ENCODE data around the gene MTIF2.
"Not testable (repeated sequence)": the region's sequence is repeated elsewhere in the genome, so short reads cannot be mapped to it uniquely, and the experiment has no call there.

The MTIF2 gene

DNA sequence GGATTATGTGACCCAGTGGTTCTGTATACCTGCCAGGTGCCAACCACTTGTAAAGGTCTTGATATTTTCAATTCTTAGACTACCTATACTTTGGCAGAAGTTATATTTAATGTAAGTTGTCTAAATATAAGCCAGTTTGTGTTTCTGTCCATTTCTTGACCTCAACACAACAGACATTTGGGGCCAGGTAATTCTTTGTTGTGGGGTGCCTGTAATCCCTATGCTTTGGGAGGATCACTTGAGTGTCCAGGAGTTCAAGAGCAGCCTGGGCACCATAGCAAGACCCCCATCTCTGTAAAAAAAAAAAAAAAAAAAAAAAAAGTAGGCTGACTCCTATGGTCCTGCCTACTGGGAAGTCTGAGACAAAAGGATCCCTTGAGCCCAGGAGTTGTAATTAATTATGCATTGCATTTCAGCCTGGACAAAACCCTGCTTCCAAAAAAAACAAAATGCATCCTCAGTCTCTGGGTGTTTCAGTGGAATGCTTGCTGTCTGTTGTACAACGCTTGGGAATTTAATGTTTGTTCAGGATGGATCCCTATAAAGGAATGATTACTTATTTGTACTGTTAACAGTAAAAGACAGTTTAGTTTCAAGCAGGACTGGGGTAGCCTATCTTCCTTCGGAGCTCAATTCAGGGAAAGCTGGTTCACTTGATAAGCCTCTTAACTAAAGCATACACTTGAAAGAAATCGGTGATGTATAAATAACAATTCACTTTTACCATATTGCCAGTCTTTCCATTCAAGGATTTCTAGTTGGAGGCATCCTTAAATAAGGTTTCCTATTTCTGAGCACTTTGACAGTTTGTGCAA lies 33.1 kb downstream of the MTIF2 start:
- Histone ChIP-seq H3K36me3 (ENCODE audit: control insufficient read depth, insufficient read depth, low read length) (peaks cover 17% of the 10 kb centered on the region), H3K27me3 (ENCODE audit: control insufficient read depth, insufficient read depth, low read length) (no peaks in the 10 kb centered on the region), H3K27ac (ENCODE audit: low read depth, low read length) (no peak overlapping the region), H3K4me1 (ENCODE audit: control insufficient read depth, insufficient read depth, low read length) (peaks cover 12% of the 10 kb centered on the region), H3K4me3 (ENCODE audit: low read length) (no peak overlapping the region), H3K9ac (ENCODE audit: low read length) (no peak overlapping the region)

DNA sequence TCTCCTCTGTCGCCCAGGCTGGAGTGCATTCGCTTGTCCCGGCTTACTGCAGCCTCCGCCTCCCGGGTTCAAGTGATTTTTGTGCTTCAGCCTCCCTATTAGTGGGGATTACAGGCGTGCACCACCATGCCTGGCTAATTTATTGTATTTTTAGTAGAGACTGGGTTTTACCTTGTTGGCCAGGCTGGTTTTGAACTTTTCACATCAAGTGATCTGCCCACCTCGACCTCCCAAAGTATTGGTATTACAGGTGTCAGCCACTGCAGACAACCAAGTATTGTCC lies 35.4 kb downstream of the MTIF2 start:
- Histone ChIP-seq H3K27ac (ENCODE audit: low read depth, low read length) (peak overlapping the region; percentile 96), H3K9ac (ENCODE audit: low read length) (no peak overlapping the region), H3K36me3 (ENCODE audit: control insufficient read depth, insufficient read depth, low read length) (peaks cover 17% of the 10 kb centered on the region), H3K4me1 (ENCODE audit: control insufficient read depth, insufficient read depth, low read length) (peaks cover 12% of the 10 kb centered on the region), H3K4me3 (ENCODE audit: low read length) (peak overlapping the region; percentile 96), H3K27me3 (ENCODE audit: control insufficient read depth, insufficient read depth, low read length) (no peaks in the 10 kb centered on the region)

DNA sequence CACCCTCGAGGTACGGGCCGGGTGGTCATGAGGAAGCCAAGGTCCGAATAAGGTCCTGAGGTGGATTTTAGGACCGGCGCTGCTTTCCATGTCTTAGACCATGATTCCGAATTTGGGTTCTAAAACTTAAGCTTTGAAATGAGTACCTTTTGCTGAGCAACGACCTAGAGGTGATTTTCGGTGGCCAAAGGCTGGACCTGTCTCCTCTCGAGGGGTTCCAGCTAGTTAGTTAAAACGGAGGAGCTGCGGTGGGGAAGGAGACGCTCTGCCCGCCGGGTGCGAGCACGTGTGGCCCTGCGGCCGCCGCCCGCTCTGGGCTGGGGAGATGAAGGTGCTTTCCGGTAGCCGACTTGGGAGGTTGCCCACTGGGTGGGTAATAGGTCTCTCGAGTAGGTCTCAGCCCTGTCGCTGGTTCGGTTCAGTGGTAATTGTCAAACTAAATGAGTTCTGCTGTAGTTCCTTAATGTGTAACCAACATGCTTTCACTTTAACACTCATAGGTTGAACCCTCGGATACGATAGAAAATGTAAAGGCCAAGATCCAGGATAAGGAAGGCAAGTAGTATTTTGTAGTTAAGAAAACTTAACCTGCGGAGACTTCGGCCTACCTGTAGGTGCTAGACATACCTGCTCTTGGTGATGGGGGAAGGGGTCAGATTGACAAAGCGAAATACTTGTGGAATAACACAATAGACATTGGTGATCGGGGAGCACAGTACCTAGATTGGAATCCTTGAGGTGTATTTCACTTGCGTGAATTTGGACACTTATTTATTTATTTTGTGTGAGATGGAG lies 36.0 kb downstream of the MTIF2 start:
- H3K36me3 ChIP-seq (ENCODE audit: control insufficient read depth, insufficient read depth, low read length): peaks cover 17% of the 10 kb centered on the region

DNA sequence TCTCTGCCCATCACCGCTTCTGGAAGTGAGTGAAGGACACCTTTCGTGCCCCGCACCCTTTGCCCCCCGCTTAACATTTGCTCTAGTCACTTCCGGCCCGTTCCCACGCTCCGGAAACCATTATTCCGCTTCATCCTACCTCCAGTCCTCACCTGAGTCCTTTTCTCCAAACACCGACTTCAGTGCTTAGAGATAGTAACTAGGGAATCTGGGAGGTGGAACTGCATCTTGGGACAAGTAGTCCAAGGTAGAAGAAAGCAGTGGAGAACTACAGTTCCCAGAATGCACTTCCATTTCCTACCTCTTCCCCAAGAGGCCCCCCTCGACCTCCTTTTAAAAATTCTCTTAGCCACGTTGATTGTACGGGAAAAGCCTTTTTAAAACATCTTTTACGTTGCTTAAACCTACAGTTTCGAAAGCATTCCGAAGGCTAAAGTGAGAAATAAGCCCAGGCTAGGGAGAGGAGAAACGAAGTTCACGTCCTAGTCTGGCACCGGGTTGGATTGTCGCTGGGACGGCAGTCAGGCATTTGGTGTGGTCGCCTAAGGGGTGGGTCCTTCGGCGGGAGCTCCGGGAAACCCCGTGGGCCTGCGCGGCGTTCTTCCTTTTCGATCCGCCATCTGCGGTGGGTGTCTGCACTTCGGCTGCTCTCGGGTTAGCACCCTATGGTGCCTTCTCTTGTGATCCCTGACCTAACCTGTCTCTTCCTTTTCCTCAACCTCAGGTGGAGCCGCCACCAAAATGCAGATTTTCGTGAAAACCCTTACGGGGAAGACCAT lies 36.8 kb downstream of the MTIF2 start, which contains the start of the genes CLHC1 and RPS27A:
TSS of gene CLHC1 (minus strand) at position 210 of the 779 bp plus-strand sequence. CDS start 9,882 bp downstream, outside the sequence.
TSS of gene RPS27A (plus strand) at position 605 of the 779 bp plus-strand sequence. CDS start at position 742, 137 bp downstream.
- H3K4me1 ChIP-seq (ENCODE audit: control insufficient read depth, insufficient read depth, low read length): peaks cover 12% of the 10 kb centered on the region
- peak within 1 kb of the TSS; percentile 98 for H3K9ac ChIP-seq (ENCODE audit: low read length)
- no peaks in the 10 kb centered on the region for H3K27me3 ChIP-seq (ENCODE audit: control insufficient read depth, insufficient read depth, low read length)
- peaks cover 17% of the 10 kb centered on the region for H3K36me3 ChIP-seq (ENCODE audit: control insufficient read depth, insufficient read depth, low read length)
- peak within 1 kb of the TSS; percentile 96 for H3K4me3 ChIP-seq (ENCODE audit: low read length)
- H3K27ac ChIP-seq (ENCODE audit: low read depth, low read length): peak within 1 kb of the TSS; percentile 96

More for the DNA sequence above, 36.0 kb downstream of the MTIF2 start:
- H3K27ac ChIP-seq (ENCODE audit: low read depth, low read length): peak overlapping the region; percentile 96
- H3K9ac ChIP-seq (ENCODE audit: low read length): peak overlapping the region; percentile 98
- no peaks in the 10 kb centered on the region for H3K27me3 ChIP-seq (ENCODE audit: control insufficient read depth, insufficient read depth, low read length)
- H3K4me3 ChIP-seq (ENCODE audit: low read length): peak overlapping the region; percentile 96
- H3K4me1 ChIP-seq (ENCODE audit: control insufficient read depth, insufficient read depth, low read length): peaks cover 12% of the 10 kb centered on the region

DNA sequence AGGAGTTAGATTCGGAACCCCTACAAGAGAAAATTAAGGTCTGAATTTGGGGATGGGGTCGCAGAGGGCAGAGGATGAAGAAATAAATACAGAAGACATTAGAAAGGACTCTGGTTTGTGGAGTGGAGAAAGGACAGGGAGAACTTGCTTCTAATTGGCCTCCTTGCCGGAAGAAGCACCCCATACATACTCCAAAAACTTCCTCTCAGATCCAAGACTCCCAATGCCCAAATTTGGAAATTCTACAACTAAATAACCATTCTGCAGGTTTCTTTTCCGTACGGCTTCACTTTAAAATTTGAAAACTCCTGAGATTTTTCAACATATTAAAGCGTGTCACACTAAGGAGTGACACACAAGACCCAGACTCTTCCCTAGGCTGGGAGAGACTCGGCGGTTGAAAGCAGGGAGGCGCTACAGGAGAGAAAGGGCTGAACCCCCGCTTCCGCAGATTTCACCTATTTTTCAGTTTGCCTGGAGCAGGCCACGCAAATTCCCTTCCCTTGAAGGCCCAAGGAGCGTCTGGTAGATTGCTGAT lies 37.4 kb downstream of the MTIF2 start:
- H3K36me3 ChIP-seq (ENCODE audit: control insufficient read depth, insufficient read depth, low read length): peaks cover 17% of the 10 kb centered on the region
- peaks cover 12% of the 10 kb centered on the region for H3K4me1 ChIP-seq (ENCODE audit: control insufficient read depth, insufficient read depth, low read length)
- no peaks in the 10 kb centered on the region for H3K27me3 ChIP-seq (ENCODE audit: control insufficient read depth, insufficient read depth, low read length)
- H3K4me3 ChIP-seq (ENCODE audit: low read length): peak overlapping the region; percentile 96
- H3K9ac ChIP-seq (ENCODE audit: low read length): peak overlapping the region; percentile 98
- H3K27ac ChIP-seq (ENCODE audit: low read depth, low read length): peak overlapping the region; percentile 96

DNA sequence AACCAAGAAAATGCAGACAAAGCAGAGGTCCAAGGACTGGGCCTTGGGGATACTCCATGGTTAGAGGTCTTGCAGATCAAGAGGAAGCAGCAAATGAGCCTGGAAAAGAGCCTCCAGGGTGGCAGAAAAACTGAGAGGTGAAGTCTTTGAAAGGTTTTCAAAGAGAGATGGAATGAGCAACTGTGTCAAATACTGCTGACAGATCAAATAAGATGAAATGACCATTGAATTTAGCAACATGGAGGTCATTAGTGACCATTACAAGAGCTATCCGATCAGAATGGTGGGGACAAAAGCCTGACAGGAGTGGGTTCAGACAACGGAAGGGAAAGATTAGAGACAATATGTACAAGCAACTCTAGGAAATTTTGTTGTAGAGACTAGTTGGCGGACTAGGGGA lies 38.5 kb downstream of the MTIF2 start:
- H3K27me3 ChIP-seq (ENCODE audit: control insufficient read depth, insufficient read depth, low read length): no peaks in the 10 kb centered on the region
- peaks cover 12% of the 10 kb centered on the region for H3K4me1 ChIP-seq (ENCODE audit: control insufficient read depth, insufficient read depth, low read length)
- no peak overlapping the region for H3K4me3 ChIP-seq (ENCODE audit: low read length)
- H3K9ac ChIP-seq (ENCODE audit: low read length): no peak overlapping the region
- H3K36me3 ChIP-seq (ENCODE audit: control insufficient read depth, insufficient read depth, low read length): peaks cover 11% of the 10 kb centered on the region
- H3K27ac ChIP-seq (ENCODE audit: low read depth, low read length): no peak overlapping the region

DNA sequence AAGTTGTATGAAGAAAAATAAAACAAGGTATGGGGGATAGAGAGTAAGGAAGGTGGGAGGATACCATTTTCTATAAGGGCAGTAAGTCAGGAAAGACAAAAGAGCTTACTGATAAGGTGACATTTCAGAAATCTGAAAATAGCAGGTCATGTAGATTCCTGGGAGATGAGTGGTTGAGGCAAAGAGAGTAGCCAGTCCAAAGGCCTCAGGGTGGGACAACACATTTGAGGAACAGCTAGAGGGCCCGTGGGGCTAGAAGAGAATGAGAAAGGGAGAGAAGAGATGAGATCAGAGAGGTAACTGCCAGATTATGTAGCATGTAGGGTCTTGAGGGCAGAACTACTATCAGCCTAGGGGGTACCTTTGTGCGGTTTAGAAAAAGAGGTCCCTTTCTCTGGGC lies 39.8 kb downstream of the MTIF2 start:
- no peaks in the 10 kb centered on the region for H3K27me3 ChIP-seq (ENCODE audit: control insufficient read depth, insufficient read depth, low read length)
- no peak overlapping the region for H3K27ac ChIP-seq (ENCODE audit: low read depth, low read length)
- H3K4me3 ChIP-seq (ENCODE audit: low read length): no peak overlapping the region
- no peak overlapping the region for H3K9ac ChIP-seq (ENCODE audit: low read length)
- H3K36me3 ChIP-seq (ENCODE audit: control insufficient read depth, insufficient read depth, low read length): peaks cover 1% of the 10 kb centered on the region
- H3K4me1 ChIP-seq (ENCODE audit: control insufficient read depth, insufficient read depth, low read length): peaks cover 12% of the 10 kb centered on the region

DNA sequence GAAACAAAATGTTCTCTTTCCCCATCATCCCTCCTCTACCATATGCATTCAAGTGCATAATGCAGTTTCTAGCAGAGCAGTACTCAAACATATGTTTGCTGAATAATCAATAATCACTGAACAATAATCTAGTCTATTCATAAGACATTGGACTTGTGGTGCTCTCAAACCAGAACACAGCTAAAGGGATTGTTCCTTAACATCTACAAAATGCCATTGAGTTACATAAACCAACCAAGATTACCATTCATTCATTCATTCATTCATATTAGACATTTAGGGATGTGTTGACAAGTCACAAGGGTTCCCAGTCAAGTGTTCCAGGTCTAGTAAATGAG lies 40.8 kb downstream of the MTIF2 start:
- no peak overlapping the region for H3K27ac ChIP-seq (ENCODE audit: low read depth, low read length)
- H3K36me3 ChIP-seq (ENCODE audit: control insufficient read depth, insufficient read depth, low read length): no peaks in the 10 kb centered on the region
- H3K4me3 ChIP-seq (ENCODE audit: low read length): no peak overlapping the region
- no peaks in the 10 kb centered on the region for H3K27me3 ChIP-seq (ENCODE audit: control insufficient read depth, insufficient read depth, low read length)
- H3K4me1 ChIP-seq (ENCODE audit: control insufficient read depth, insufficient read depth, low read length): peaks cover 6% of the 10 kb centered on the region
- H3K9ac ChIP-seq (ENCODE audit: low read length): no peak overlapping the region

DNA sequence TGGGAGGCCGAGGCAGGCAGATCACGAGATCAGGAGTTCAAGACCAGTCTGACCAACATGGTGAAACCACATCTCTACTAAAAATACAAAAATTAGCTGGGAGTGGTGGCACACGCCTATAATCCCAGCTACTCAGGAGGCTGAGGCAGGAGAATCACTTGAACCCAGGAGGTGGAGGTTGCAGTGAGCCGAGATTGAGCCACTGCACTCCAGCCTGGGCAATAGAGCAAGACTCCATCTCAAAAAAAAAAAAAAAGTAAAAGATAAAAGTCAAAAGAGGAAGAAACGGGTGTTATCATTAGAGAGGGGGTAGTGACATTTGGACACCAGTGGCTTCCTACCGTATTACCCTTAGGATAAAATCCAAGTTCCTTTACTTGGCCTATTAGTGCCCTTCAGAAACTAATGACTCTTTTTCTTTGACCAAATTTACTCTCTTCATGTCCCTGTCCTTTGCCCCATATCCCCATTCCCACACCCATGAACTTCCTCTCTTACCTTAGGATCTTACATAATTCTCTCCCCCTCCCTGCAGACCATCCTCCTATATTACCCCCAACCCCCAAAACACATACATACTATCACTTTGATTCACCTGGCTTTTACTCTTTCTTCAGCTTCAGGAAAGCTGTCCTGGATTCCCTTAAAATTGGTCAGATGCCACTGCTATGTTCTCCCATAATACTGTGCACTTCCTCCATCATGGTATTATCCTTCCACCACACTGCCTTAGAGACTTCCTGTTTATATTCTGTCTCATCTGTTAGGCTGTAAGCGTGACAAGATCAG lies 41.4 kb downstream of the MTIF2 start:
- H3K27me3 ChIP-seq (ENCODE audit: control insufficient read depth, insufficient read depth, low read length); H3K4me1 ChIP-seq (ENCODE audit: control insufficient read depth, insufficient read depth, low read length); H3K9ac ChIP-seq (ENCODE audit: low read length); H3K36me3 ChIP-seq (ENCODE audit: control insufficient read depth, insufficient read depth, low read length); H3K4me3 ChIP-seq (ENCODE audit: low read length); H3K27ac ChIP-seq (ENCODE audit: low read depth, low read length): not testable (repeated sequence)

DNA sequence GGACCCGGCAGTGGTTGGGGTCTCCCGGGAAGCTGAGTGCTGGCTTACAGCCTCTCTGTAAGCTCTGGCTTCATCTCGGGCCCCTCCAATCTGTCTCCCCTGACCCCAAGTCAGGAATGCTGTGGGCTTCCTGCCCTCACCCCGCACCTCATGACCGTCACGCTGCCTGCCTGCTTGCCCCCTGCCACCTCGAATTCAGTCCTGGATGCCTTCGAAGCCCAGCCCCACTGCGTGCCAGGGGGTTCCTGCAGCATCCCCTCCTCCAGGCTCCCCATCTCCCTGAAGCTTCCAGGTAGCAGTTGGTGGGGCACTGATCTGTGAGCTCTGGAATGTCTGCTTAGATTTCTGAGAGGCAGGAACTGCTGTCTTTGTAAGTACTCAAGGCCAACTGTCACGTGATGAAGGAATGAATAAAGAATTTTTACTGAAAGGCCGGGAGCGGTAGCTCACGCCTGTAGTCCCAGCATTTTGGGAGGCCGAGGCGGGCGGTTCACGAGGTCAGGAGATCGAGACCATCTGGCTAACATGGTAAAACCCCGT lies 43.5 kb downstream of the MTIF2 start:
- Histone ChIP-seq H3K27ac (ENCODE audit: low read depth, low read length) (no peak overlapping the region), H3K36me3 (ENCODE audit: control insufficient read depth, insufficient read depth, low read length) (no peaks in the 10 kb centered on the region), H3K4me3 (ENCODE audit: low read length) (no peak overlapping the region), H3K9ac (ENCODE audit: low read length) (no peak overlapping the region), H3K4me1 (ENCODE audit: control insufficient read depth, insufficient read depth, low read length) (peaks cover 5% of the 10 kb centered on the region), H3K27me3 (ENCODE audit: control insufficient read depth, insufficient read depth, low read length) (no peaks in the 10 kb centered on the region)

DNA sequence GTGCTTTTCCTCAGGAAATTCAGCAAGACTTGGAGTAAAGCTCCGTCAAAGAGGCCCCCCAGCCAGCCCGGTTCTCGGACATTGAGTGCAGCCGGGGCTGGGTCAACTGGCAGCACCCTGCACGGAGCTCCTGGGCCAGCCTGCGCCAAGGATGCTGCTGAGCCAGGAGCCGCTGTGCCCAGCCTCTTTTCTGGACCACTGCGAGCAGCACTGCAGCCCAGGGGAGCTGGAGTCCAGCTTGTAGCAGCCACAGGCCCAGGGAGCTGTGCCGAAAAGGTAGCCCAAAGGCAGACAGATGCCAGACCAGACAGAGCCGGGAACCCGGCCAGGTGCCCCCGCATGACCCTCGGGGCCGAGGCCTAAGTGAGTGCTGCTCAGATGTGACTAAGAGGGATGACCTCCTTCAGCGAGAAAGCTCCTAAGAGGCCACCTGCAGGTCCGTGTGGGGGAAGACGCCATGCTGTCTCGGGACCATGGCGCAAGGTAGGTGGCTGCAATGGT lies 44.2 kb downstream of the MTIF2 start:
- no peaks in the 10 kb centered on the region for H3K36me3 ChIP-seq (ENCODE audit: control insufficient read depth, insufficient read depth, low read length)
- H3K27me3 ChIP-seq (ENCODE audit: control insufficient read depth, insufficient read depth, low read length): no peaks in the 10 kb centered on the region

More for the DNA sequence above, 44.2 kb downstream of the MTIF2 start:
- Histone ChIP-seq H3K27ac (ENCODE audit: low read depth, low read length) (no peak overlapping the region), H3K4me1 (ENCODE audit: control insufficient read depth, insufficient read depth, low read length) (peaks cover 5% of the 10 kb centered on the region), H3K9ac (ENCODE audit: low read length) (no peak overlapping the region), H3K4me3 (ENCODE audit: low read length) (no peak overlapping the region)
